Measurements from ENCODE around the gene TMTC3. TPM values are rescaled to one million over a fixed set of nuclear protein-coding genes. Genes with fewer than 3 reads are reported as not detected.

The TMTC3 gene
- total and polyA plus RNA-seq, 2 of the 4 experiments (the other 2 are of a cell fraction) = 3.7 to 44.3 TPM

- Histone ChIP-seq H3K56ac (ENCODE audit: extremely low read depth, insufficient read depth, low read length) (no peak overlapping the region), H2AK5ac (ENCODE audit: low read depth, low read length) (no peak overlapping the region), H3K4me2 (ENCODE audit: low read depth, low read length) (no peak overlapping the region), H3K9me1 (ENCODE audit: insufficient read depth, low read length) (no peaks in the 10 kb centered on the region), H2AK9ac (replicated peaks; ENCODE audit: low read depth, low read length, poor library complexity) (no peak overlapping the region), H3K27ac (ENCODE audit: insufficient read depth, low read length) (no peak overlapping the region), H3K4me3 (ENCODE audit: insufficient read depth, low read depth, low read length) (no peak overlapping the region), H4K8ac (ENCODE audit: low read depth in 2 of 2, low read length in 2 of 2) (no peak overlapping the region), H3K14ac (replicated peaks; ENCODE audit: low read depth, low read length) (no peak overlapping the region), H3K36me3 (ENCODE audit: control insufficient read depth, insufficient read depth, low read length) (peaks cover 9% of the 10 kb centered on the region), H3K4ac (ENCODE audit: low read depth, low read length) (no peak overlapping the region), H4K20me1 (ENCODE audit: insufficient read depth, low read length) (no peaks in the 10 kb centered on the region), H2BK5ac (ENCODE audit: low read depth, low read length, poor library complexity, severe bottlenecking) (no peak overlapping the region), H3K4me1 (ENCODE audit: control insufficient read depth, insufficient read depth, low read length) (no peaks in the 10 kb centered on the region), H3K18ac (ENCODE audit: low read depth, low read length) (no peak overlapping the region), H4K5ac (ENCODE audit: low read depth, low read length) (no peak overlapping the region), H2BK15ac (ENCODE audit: low read depth, low read length) (no peak overlapping the region), H3K27me3 (ENCODE audit: control insufficient read depth, insufficient read depth, low read length) (no peaks in the 10 kb centered on the region), H4K91ac (ENCODE audit: insufficient read depth, low read depth, low read length) (no peak overlapping the region), H3K23ac (ENCODE audit: low read depth, low read length) (no peak overlapping the region), H2BK20ac (ENCODE audit: low read depth, low read length) (no peak overlapping the region), H2BK120ac (ENCODE audit: low read depth, low read length) (no peak overlapping the region), H3K9ac (ENCODE audit: low read depth, low read length) (no peak overlapping the region), H2AFZ (replicated peaks; ENCODE audit: low read length, poor library complexity) (no peak overlapping the region), H3K9me3 (ENCODE audit: control insufficient read depth, insufficient read depth, low read length) (no peaks in the 10 kb centered on the region), H3K79me1 (ENCODE audit: low read depth in 1 of 2, low read length in 2 of 2) (no peaks in the 10 kb centered on the region)
- ATAC-seq (ENCODE audit: low read depth) (no peak), DNase-seq (no peak)
- no peak for TF ChIP-seq CHD1 (IDR thresholded peaks at IDR 0.05; ENCODE audit: low read depth, low read length)
- BruUV-seq (replicated peaks) = no TSS peak
- dilution Hi-C loops (cut with HindIII; ENCODE audit: low sequenced_read_pairs, unreplicated experiment) (no loop called here), in situ Hi-C loops (cut with MboI; ENCODE audit: low sequenced_read_pairs) (no loop called here), intact Hi-C loops (cut with micrococcal nuclease) (no loop called here)
- CTCF ChIA-PET = no interaction called here
- POLR2A ChIA-PET (ENCODE audit: unreplicated experiment) = no interaction called here
Observed at GRCh38 chr12:88092771-88093170, 49.3 kb upstream of the TMTC3 start.

Data from IMR-90 (cell line).